GM21723 (cell line): ENCODE measurements around the gene CPE.

Experiments
- ATAC-seq: cut with Tn5 transposase; IDR thresholded peaks from one replicate; pipeline ENCODE4 v1.9.1; 2021; ENCODE audit warnings: mild to moderate bottlenecking, moderate library complexity; ENCODE audit not compliant: unreplicated experiment

The CPE gene

GRCh38 chr4:165505958-165506837, 127.4 kb downstream of the CPE start:
- ATAC-seq, result no peak

GRCh38 chr4:165506849-165507248, 128.0 kb downstream of the CPE start:
- no peak for ATAC-seq

GRCh38 chr4:165507381-165507780, 128.6 kb downstream of the CPE start:
- no peak for ATAC-seq

- no peak for ATAC-seq
Measured at GRCh38 chr4:165508372-165509120, 129.7 kb downstream of the CPE start.

GRCh38 chr4:165512424-165512823, 133.6 kb downstream of the CPE start:
- no peak for ATAC-seq

DNA sequence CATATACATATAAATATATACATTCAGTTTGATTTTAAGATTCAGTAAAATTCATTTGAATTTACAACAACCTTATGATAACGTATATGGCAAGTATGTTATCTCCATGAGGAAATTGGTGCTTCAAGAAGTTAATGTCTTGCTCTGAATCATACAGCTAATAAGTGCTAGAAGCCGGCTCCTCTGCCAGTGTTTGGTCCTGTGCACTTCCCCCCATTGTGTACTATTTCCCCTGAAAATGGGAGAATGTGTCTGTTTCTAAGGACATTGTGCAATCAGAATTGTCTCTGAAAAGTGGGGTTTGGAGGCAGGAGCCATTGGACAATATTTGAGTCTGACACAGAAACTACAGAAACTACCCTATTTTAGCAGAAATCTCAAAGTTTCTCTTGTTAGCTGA, 135.9 kb downstream of the CPE start:
- ATAC-seq, result no peak

DNA sequence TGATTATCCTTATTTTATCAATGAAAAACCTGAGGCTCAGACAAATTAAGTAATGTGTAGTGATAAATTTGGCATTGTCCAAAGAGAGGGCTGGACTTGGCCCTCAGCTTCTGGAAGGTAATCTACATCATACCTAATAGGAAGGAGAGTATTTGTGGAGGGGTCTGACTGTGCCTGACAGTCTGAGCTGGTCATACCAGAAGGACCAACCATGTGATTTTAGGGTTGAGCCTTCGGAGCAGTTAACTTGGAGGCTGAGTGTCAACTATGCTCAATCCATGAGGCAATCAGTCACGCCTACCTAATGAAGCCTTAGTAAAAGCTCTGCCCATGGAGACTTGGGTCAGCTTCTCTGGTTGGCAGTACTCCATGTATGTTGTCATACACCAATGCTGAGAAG, 136.4 kb downstream of the CPE start:
- ATAC-seq, result no peak

DNA sequence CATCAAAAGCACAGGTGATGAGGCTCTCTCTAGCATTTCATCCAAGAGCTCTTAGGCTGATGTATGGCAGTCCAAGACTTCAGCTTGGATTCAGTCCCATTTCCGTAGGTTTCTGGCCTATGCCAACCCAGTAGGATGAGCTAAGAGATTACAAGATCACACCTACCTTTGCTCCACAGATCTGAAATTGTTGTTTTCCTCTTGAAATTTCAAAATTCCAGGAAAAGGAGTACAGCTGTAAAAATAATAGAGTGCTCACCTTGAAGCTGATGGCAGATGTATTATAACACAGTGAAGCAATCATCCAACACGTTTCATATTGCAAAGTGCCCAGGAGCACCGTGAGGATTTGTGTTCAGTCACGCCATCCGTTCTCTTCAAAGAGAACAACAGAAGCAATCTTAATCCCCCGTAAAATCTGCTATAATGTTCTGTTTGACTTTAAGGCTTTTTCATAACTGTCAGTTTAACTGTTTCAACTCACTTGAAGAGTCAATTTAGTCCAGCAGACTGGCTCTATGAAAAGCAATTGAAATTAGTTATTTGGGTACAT, 137.5 kb downstream of the CPE start:
- no peak for ATAC-seq

GRCh38 chr4:165517216-165517615, 138.4 kb downstream of the CPE start:
- no peak for ATAC-seq

DNA sequence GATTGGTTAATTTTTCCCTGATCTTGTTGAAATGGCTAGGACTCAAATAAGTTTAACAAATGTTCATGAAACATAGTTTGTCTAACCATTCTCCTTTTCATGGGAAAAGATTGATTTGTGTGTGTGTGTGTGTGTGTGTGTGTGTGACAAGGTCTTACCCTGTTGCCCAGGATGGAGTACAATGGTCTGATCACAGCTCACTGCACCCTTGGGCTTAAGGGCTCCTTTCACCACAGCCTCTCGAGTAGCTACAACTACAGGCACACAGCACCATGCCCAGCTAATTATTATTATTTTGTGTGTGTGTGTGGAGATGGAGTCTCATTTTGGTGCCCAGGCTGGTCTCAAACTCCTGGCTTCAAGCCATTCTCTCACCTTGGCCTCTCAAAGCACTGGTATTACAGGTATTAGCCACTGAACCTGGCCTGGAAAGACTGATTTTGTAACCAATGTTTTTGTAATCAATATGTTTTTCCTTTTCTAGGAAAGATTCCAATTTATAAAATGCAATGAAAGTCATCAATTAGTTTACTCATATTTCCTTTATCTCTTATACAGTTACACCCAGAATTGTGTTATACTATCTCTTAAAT, 139.3 kb downstream of the CPE start:
- no peak for ATAC-seq

DNA sequence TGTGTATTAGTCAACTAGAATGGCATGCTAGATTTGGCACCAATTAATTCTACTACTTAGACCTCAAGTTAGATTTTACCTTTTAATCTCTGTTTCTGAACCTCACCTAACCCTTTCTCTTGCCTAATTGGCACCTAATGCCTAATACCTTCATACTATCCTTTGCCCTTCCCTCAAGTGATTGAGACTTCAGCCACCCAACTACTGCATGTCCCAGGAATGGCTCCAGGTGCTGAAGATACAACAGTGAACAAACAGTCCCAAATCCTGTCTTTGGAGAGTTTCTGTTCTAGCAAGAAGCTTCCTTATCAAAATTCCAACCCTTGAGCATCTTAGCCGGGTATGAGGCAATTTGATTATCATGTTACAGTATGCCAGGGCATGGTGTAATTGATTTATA, 139.9 kb downstream of the CPE start:
- no peak for ATAC-seq

DNA sequence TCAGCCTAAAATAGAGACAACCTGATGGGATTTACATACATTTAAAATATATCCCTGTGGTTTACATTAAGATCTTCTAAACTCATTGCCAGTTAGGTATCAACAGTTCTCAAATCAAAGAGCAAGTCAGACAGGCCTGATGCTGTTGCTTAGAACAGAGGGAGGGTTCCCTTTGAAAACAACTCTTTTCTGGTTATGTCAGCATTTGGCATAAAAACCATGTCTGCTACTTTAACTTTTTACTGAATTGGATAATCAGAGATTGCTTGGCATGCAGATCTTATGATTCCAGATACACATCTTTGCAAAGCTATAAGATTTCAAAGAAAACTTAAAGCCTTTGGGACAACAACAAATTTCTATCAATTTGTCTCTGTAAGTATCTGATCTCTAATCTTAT, 140.8 kb downstream of the CPE start:
- no peak for ATAC-seq

- no peak for ATAC-seq
Measured at GRCh38 chr4:165520086-165520485, 141.3 kb downstream of the CPE start.

- ATAC-seq, result no peak
Measured at GRCh38 chr4:165522050-165522449, 143.2 kb downstream of the CPE start.

- no peak for ATAC-seq
Measured at GRCh38 chr4:165524532-165525190, 145.9 kb downstream of the CPE start.

DNA sequence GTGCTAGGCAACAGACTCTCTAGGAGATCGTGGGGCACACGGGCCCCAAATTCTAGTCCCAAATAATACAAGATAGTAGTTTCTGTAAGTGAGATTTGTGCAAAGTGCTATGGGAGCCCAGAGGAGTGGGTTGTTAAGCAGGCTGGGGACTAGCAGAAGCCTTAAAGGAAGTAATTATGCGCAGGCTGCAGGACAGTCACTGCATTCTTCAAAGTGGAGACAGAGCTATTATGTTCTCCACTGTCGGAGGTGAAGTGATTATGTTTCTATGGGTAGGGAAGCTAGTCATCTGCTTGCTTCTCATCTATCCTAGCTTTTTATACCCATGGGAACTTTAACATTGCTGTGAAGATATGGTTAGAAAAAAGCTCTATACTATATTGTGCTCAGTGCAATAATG, 154.2 kb downstream of the CPE start:
- ATAC-seq, result no peak

DNA sequence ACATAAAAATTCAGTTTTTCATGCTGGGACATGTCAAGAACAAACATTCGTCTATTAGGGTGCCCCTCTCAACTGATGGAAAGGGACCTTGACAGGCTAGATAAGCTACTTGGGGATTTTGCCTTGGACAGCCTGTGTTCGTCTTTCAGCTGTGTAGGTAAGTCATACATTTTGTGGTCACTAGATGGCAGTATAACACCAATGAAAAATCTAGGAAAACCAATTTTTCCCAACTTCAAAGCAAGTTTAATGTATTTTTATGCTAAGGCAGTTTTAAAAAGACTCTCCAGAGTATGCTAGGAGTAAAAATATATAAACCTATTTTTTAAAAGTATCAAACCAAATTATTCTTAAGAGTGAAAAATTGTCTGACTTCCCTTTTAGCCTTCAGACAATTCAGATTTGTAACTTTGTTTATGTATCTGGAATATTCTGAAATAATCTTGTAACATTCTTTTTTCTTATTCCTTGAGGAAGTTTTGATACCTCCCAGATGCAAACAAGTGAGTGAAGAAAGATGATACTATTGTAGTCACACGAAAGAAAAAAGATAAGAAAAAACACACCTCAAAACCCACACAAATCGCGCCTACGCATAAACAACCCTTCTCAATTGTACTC, 158.3 kb downstream of the CPE start:
- peak; percentile 71 for ATAC-seq

DNA sequence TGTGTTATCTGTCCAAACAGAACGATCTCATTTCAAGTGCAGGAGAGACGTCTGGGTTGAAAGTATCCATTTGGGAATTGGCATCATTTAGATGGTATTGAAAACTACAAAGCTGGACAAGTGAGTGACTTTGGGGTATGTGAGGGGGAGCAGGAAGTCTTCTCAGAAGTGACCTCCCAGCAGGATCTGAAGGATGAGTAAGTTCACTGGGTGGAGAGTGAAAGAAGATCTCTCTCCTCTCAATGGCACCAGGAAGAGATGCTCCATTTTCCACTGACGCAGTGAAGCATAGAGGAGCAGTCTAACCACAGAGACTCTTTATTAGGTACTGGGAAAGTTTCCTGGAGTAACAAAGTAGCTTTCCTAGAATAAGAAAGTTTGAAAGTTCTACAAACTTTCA, 161.0 kb downstream of the CPE start:
- ATAC-seq, result no peak

DNA sequence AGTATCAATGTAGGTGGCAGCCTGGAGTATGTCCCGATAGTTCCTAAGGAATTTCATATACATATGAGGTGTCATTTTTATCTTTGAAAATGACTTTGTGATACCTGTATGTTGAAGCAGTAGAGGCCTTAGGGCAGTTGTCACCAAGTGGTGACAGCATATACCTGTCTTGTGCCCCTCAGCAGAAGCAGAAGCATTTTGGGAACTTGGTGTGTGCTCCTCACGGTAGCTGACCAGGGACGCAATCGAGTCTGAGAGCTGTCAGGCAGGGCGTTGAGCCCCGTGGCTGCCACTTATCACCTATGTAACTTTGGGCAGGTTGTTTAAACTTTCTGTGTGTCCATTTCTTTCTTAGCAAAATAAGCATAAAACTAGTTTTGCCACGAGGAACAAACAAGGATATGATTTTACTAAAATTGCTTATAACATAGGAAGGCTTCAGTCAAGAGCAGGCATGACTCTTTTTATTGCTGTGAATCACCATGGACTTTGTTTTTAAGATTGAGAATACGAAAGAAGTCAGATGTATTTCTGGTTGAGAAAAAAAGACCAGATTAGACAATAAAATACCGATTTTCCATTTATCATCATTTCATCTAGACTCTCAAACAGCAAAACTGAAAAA, 161.5 kb downstream of the CPE start:
- no peak for ATAC-seq

GRCh38 chr4:165541851-165542459, 163.1 kb downstream of the CPE start:
- no peak for ATAC-seq
